G401.6 (cell line): ENCODE results near the gene ZFYVE26.
"Not testable (repeated sequence)": the region's sequence is repeated elsewhere in the genome, so short reads cannot be mapped to it uniquely, and the experiment has no call there.

ENCODE experiments used
- FAIRE-seq: peaks from 2 replicates; lab custom pipeline; 2012; peaks lifted over from hg19 to GRCh38; lab: Jason Lieb, UNC

The ZFYVE26 gene

DNA sequence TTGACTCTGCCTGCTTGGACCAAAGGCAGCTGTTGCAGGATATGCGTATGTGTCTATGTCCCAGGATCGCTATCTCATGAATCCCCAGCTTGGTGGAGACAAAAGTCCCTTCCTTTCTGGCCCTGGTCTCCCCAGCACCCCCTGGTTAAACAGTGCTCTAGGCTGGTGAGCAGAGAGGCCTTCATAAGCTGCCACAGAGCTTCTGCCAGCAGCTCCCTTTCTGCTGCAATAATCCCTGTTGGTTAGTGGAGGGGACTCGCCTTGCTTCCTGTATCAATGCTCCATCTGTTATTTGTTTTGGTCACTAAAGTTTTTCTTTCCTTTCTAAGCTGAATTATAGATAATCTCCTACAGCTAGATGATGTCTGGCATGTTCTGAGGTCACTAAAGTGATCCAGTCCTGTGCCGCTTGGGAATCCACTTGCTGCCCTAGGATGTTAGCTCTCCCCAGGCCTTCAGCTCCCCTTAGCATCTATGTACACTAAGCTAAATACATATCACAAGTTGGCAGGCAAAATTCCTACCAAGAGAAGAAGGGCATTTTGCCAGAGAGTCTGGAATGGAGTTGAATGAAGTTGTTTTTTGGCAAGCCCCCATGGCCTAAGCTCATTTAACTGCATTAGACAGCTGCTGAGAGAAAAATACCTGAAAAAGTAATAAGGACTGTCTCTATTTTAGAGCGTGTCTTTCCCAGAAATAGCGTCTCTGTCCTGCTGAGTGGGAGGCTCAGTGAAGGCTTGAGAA is 66.9 kb downstream of the ZFYVE26 start:
- FAIRE-seq, result no peak

DNA sequence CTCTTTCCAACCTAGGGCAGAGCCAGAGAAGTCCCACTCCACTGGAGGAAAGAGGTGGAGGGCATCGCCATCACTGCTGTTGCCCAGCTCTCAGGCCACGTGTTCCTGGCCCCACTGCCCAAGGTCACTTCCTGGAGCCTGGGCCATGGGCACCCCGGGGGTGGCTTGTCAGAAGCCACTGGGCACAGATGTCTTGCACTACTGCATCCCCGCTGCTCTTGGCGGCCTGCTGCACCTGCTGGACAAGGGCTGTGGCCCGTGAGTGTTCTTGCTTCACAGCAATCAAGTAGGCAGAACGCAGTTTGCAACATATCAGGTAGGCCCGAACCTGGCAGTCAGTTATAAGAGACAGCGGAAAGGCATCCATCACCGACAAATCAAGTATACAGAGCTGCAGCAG is 68.1 kb downstream of the ZFYVE26 start:
- no peak for FAIRE-seq

DNA sequence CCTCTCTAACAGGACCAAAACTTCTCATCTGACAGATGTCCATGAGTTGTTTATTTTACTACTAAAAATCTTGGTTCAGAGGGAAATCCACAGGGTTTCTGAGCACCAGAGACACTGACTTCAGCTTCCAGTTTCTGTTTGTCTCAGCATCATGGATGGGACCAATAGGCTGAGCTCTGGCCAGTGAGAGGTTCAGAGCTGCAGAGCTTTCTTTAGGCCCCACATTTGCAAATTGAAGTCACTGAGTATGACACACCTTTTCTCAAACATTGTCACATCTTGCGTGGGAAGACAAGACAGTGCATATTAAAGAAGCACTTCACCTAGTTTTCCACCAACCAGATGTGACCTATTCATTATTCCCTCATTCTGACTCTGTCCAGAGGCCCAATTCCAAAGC is 69.5 kb downstream of the ZFYVE26 start:
- FAIRE-seq, result no peak

DNA sequence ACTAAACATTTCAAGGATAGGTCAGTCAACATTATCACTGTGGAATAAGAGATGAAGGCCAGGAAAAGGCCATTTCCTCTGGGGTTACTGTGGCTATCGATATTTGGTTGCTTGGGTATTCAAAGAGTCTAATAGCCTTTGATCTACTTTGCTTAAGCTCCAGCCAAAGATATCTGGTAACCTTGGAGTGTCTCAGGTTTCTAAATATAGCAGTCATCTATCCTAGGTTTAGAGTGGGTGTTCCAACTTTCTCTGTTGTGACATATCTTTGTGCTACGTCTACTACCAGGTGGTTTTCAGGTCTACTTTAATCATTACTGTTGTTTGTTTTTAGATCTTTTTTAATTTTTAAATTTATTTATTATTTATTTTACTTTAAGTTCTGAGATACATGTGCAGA is 72.3 kb downstream of the ZFYVE26 start:
- FAIRE-seq, result no peak

DNA sequence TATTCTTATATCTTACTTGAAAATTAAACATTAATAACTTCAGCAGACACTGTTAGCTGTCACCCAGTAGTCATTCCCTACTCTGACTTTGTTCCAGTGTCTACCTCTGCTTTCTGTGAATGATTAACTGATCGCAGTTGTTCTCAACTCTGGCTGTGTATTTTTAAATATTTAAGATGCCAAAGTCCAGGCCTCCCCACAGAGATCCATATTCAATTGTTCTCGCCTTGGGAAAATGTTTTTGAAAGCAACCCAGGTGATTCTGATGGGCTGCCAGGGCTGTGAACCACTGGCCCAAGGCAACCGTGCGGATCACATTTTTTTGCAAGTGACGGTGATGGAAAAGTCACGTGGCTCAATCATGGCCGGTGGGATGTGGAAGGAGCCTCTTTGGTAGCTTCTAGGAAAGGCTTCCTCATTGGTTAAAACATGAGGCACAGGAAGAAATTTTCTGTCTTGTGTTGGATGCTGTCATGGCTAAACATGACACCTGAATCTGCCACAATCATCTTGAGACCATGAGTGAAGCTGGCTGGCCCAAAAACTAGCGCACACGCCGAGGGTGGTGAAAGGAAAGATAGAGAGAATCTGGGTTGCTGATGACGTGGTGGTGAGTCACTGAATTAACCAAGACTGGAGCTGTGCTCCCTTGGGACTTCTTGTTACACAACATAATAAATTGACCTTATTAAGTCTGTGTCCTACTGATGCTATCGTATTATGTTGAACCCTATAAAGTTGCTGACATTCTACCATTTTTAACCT is 77.5 kb downstream of the ZFYVE26 start:
- FAIRE-seq, result no peak

DNA sequence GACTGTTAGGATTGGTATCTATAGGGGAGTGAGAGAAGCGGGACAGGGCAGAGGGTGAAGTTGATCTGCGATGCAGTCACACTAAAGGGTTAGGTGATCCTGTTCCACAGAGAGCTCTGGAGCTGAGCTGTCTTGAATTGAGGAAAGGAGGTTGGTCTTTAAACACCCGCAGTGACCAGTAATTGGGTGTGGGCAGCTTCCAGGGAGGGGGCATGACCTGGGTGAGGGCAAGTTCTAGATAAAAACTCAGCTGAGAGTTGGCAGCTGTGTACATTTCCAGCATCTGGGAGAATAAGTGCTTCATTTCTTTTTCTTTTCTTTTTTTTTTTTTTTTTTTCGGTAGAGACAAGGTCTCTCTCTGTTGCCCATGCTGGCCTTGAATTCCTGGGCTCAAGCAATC is 79.6 kb downstream of the ZFYVE26 start:
- FAIRE-seq, result no peak

DNA sequence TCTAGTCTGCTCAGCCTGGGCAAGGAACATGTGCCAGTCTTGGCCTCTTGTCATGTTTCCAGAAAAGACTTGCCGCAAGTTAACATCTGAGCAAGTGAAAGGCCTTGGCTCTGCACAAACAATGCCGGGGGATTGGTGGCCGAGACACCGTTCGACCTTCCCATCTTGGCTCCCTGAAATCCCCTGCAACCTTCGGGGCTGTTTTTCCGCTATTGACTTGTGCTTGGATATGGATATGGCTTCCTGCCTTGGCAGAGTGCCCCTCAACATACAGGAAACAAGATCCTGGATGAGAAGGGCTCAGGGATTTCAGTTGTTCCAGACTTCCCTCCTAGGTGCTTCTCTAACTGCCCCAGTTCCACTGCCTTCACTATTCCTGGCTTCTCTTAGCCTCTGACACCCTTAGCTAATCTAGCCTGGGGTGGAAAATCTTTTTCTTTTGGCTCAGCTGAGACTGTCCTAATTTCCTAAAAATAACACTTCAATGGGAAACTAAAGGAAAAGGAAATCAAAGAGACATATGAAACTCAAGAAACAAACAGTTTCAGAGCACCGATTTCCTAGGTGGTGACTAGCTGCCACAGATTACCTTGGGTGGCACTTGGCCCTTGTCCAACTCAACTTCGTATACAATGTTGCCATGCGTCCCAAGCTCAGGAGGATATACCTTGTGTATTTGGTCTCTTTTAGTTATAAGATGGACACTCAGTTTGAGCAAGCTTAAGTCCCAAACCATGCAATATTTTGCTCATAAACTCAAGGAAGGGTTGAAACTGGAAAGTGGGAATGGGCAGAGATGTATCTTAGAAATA is 80.8 kb downstream of the ZFYVE26 start:
- FAIRE-seq, result no peak

DNA sequence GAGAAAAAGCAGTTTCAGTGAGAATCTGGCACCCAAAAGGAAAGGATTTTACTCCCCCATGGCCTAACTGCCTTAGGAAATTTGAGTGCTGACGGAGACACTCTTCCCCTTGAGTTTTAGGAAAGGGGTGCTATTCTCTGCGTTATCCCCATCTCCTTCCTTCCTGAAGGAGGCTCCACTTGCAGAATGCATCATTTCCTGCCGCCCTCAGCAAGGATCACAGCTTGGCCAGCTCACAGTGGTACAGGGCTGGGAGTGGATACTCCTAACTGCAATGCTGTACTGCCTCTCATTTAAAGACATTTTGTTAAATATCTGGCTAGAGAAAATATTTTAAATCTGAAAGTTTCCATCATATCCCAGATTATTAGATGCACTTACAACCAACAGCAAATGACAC is 81.7 kb downstream of the ZFYVE26 start:
- no peak for FAIRE-seq

DNA sequence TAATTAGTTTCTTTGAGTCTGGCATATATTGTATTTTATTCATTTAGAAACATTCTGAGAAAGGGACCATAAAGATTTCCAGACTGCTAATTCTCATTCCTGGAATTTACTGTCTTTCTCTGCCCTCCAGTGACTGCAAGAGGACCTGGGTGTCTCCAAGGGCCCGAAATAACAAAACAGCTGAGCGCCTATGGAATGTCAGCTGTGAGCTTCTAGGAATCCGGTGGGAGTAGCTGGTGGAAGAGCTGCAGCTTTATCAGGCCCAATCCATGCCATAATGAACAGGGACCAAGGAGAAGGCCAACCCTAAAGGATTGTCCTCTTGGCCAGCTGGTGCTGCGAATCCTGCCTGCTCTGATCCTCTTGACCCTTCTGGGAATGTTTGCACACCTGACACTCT is 82.8 kb downstream of the ZFYVE26 start:
- no peak for FAIRE-seq

DNA sequence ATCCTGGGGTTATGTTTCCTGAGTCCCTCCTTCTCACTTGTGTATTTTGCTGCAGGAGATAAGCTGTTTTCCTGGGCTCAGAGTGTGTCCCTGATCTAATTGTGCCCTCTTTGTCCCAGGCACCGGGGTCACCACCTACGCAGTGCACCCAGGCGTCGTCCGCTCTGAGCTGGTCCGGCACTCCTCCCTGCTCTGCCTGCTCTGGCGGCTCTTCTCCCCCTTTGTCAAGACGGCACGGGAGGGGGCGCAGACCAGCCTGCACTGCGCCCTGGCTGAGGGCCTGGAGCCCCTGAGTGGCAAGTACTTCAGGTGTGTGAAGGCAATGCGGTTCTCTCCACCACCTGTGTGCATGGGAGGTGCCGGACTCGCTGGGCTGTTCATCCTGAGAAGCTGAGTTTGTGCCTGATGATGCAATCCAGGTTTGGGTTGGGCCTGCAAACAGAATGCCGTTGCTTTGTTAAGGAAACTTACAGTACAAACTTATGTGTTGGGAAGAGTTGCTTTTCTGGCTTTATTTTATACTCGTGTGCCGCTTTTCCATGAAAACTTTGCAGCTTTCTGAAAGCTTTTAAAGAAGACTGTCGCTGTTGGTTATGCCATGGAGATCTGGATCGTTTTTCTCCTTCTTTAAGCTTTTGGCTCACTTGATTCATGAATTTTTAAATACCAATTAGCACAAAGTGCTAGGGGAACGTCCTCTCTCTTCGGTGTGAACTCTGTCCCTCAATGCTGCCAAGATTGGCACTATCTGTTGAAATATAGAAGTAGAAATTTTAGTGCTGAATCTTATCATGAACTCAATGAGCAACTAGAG is 87.1 kb downstream of the ZFYVE26 start:
- FAIRE-seq, result no peak

DNA sequence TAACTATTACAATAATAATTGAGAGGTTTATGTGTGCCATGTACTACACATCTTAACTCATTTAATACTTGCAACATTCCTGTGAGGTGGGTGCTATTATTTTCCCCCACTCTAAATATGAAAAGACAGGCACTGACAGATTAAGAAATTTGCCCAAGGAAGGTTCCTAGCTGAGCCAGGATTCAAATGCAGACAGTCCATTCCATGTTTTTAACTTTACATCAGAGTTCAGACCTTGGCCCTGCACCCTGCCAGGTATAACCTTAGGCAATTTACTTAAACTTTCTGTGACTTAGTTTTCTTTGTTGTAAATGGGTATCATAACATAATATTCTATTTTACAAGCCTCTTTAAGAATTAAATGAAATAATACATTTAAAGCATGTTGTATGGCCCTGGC is 88.1 kb downstream of the ZFYVE26 start:
- no peak for FAIRE-seq

DNA sequence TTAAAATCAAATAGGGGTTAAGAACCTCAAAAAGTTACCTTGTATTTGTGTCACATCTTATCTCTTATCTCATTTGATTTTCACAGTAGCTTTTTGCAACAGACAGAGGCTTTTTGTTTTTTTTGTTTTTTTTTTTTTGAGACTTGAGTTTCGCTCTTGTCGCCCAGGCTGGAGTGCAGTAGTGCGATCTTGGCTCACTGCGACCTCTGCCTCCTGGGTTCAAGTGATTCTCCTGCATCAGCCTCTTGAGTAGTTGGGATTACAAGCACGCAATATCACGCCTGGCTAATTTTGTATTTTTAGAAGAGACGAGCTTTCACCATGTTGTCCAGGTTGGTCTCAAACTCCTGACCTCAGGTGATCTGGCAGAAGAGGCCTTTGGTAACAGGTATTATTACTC is 89.0 kb downstream of the ZFYVE26 start:
- no peak for FAIRE-seq

DNA sequence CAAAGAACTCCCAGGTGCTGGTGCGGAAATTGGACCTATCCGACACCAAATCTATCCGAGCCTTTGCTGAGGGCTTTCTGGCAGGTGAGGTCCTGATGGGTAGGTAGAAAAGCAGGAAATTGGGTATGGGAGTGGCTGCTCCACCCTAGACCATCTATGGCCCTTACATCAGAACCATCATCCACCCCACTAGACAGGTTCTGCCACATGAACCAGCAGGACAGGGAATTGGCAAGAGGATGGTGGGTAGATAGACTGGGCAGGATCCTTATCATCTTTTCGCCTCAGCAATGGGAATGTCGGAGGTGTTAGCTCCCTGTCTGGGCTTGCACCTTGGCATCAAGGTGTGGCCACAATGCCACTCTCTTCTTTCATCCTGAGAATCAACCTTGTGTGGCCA is 91.2 kb downstream of the ZFYVE26 start:
- FAIRE-seq, result no peak

DNA sequence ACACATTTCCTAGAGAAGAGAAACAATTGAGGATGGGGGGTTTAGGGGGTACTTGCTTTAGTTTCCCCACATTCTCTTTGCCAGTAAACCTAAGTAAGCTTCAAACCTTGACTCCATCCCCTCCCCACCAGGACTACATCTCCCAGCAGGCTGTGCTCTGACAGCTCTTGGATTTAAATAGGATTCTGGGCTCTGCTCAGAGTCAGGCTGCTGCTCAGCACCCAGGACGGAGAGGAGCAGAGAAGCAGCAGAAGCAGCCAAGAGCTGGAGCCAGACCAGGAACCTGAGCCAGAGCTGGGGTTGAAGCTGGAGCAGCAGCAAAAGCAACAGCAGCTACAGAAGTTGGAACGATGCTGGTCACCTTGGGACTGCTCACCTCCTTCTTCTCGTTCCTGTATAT is 94.1 kb downstream of the ZFYVE26 start:
- no peak for FAIRE-seq

DNA sequence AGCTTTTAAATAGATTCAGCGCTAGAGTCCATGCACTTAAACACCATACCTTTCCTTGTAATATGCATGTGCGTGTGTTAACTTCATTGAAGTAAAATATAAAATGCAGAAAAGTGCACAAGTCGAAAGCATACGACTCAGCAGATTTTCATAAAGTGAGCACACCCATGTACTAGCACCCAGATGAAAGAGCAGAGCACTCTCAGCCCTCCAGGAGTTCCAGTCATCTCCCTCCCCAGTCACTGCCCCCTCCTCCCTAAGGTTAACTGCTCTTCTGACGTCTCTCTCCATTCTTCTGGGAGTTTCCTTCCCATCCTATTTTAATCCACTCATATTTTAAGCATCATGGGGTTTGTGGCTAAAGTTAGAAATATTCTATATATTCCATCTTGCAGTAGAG is 94.5 kb downstream of the ZFYVE26 start:
- no peak for FAIRE-seq

DNA sequence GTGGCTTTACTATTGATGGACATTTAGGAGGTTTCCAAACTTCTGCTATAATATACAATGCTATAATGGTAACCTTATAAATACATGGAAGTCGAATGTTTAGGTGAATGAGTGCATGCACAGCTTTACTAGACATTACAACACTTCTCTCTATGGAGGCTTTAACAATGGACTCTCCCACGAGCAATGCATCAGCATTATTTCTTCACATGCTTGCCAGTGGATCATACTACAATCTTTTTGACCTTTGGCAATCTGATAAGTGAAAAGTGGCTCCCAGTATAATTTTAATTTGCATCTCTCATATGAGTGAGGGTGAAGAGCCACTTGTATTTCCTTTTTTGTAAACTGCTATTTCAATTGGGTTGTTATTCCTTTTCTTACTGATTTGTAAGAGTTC is 96.5 kb downstream of the ZFYVE26 start:
- no peak for FAIRE-seq

DNA sequence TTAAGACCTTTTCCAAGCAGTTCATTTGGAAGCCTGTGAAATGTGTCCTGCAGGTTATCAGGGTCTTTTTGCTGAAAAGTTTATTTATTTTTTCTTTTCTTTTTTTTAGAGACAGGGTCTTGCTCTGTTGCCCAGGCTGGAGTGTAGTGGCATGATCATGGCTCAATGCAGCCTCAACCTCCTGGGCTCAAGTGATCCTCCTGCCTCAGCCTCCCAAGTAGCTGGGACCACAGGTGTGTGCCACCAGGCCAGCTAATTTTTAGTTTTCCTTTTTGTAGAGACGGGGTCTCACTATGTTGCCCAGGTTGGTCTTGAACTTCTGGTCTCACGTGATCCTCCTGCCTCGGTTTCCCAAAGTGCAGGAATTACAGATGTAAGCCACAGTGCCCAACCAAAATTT is 97.0 kb downstream of the ZFYVE26 start:
- not testable (repeated sequence) for FAIRE-seq

DNA sequence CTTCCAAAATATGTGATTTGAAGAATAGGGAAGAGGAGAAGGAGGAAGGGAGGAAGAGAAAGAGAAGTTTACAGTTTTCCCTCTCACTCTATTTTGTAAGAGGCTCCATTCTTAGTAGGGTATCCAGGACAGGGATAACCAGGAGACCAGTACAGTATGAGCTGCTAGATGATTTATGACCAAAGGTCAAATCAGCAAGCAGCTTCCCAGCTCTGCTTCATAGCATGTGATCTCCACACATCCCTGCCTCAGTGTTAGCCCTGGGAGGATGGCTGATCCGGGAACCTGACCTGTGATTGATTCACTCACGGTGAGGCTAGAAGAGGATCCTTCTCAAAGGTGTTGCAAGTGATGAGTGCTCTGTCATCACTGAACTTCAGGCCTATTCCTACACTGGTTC is 98.1 kb downstream of the ZFYVE26 start:
- no peak for FAIRE-seq

DNA sequence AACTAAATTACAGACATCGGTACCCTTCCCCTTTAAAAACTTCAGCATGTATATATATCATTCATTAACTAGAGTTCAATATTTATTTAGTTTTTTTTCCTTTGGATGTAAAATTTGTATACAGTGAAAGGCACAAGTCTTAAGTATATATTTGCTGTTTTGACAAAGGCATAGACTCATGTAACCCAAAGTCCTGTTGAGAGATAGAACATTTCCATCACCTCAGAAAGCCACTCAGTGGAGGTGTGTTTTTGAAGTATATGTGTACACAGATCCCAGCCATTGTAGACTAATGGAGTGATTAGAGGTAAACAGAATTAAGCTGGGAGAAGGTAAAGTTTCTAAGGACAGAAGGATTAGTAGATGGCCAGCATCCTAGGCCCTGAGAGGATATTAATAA is 99.3 kb downstream of the ZFYVE26 start:
- no peak for FAIRE-seq

DNA sequence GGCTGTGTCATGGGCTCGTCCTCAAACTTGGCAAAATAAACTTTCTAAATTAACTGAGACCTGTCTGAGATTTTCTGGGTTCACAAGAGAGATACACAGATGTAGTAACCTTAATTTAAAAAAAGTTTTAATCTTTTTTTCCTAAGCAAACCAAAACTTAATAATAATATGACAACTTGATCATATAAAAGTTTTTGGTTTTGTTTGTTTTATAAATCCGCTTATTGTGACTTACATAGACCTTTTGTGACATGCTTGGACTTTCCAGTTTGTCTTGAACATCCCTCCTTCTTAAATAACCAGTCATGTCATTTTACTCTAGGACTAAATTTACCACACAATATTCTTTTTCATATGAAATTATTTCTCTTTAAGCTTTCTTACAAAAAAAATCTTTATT is 106.2 kb downstream of the ZFYVE26 start:
- no peak for FAIRE-seq

DNA sequence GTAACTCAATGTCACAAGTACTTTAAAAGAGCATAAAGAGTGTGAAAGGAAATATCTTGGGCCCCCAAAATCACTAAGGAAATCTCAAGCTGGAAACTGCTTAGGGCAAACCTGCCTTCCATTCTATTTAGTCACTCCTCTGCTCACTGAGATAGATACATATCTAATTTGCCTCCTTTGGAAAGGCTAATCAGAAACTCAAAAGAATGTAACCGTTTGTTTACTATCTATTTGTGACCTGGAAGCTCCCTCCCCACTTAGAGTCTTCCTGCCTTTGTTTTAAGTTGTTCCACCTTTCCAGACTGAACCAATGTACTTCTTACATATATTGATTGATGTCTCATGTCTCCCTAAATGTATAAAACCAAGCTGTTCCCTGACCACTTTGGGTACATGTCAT is 106.6 kb downstream of the ZFYVE26 start:
- FAIRE-seq, result not testable (repeated sequence)

DNA sequence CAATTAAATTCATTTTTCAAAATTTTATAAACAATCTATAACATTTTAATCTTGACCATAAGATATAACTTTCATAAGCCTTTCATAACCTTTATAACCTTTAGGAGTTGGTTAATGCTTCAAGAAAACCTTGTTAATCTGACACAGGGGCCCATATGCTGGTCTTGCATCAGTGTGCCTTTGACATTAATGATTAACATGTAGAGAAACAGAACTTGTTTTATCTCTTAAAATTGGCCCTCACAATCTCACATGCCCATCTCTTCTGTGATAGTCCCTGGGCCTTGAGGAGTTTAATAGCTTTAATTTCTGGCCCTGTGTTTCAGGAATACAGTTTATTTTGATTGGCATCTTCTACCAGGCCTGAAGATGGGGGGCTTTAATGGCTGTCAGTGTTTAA is 107.0 kb downstream of the ZFYVE26 start:
- not testable (repeated sequence) for FAIRE-seq
